K562 (cell line): ENCODE results near the gene NAGPA. TPM values are rescaled to one million over a fixed set of nuclear protein-coding genes. Genes with fewer than 3 reads are reported as not detected.

Source experiments
- ATAC-seq: fragments of 200-7000 bp; cut with Tn5 transposase; 3 replicates; pipeline ENCODE4 v1.9.1; 2020; ENCODE audit warnings: moderate library complexity
- BruUV-seq: library from RNA; stranded (reverse); fragments of 400-500 nt; replicated peaks from 2 replicates; lab custom pipeline; 2021; lab: Mats Ljungman, UMichigan
- CTCF ChIA-PET: fragments of 300-600 bp; formaldehyde crosslinking; extraction: SDS; loops from one replicate; lab custom pipeline; 2021; ENCODE audit warnings: low intra/inter-chr PET ratio; lab: Yijun Ruan, JAX
- POLR2A ChIA-PET: fragments of 300-600, 350-650 bp; sonication (Branson Sonifier 250); formaldehyde crosslinking; extraction: SDS; loops from one replicate; lab custom pipeline; 2021; ENCODE audit warnings: antibody characterized with exemption, inconsistent platforms; lab: Yijun Ruan, JAX
- DNase-seq, 4 experiments: peaks; one replicate each; pipeline versions ENCODE4 v3.0.0 to v3.0.0-alpha.2; 2011 to 2018; ENCODE audit warnings: low spot score in 3 of 4, mixed read lengths in 3 of 4; ENCODE audit errors: extremely low read depth in 1 of 4
- FAIRE-seq: peaks from 2 replicates; lab custom pipeline; 2011; peaks lifted over from hg19 to GRCh38; lab: Jason Lieb, UNC
- H2AFZ ChIP-seq: 2 replicates; pipeline ENCODE4 v1.6.0; 2011; ENCODE audit warnings: low read depth, low read length, control low read depth, inconsistent platforms
- H3K27ac ChIP-seq: fragments of 200-600 bp; 3 replicates; pipeline ENCODE4 v1.8.0; 2011; ENCODE audit warnings: low read depth, mild to moderate bottlenecking, control low read depth, inconsistent platforms, low read length, moderate library complexity, mixed read lengths; ENCODE audit errors: extremely low read depth
- H3K27me3 ChIP-seq, 2 experiments: fragments of 300-600 bp in 1 of 2; 2 replicates in 1 of 2; 3 replicates in 1 of 2; pipeline versions ENCODE4 v1.6.0 to v1.8.0; 2011; ENCODE audit warnings: inconsistent platforms in 2 of 2, low read length in 2 of 2, mild to moderate bottlenecking in 1 of 2, mixed read lengths in 1 of 2, moderate library complexity in 1 of 2; ENCODE audit not compliant: control insufficient read depth in 2 of 2, insufficient read depth in 2 of 2
- H3K36me3 ChIP-seq: fragments of 300-600 bp; 3 replicates; pipeline ENCODE4 v1.8.0; 2011; ENCODE audit warnings: mild to moderate bottlenecking, low read length, inconsistent platforms; ENCODE audit not compliant: control insufficient read depth, insufficient read depth
- H3K4me1 ChIP-seq, 2 experiments: fragments of 200-600 bp in 1 of 2; replicated peaks in 1 of 2; 2 replicates in 1 of 2; 3 replicates in 1 of 2; pipeline versions ENCODE4 v1.5.1 to v1.8.0; 2011; ENCODE audit warnings: inconsistent platforms in 2 of 2, low read length in 2 of 2, mild to moderate bottlenecking in 1 of 2, mixed read lengths in 1 of 2, moderate library complexity in 1 of 2; ENCODE audit not compliant: control insufficient read depth in 2 of 2, insufficient read depth in 2 of 2
- H3K4me2 ChIP-seq: 2 replicates; pipeline ENCODE4 v1.6.1; 2011; ENCODE audit warnings: low read length, control low read depth, inconsistent platforms, mixed read lengths; ENCODE audit not compliant: insufficient read depth
- H3K4me3 ChIP-seq: fragments of 200-600 bp; sonication (generic), shearing (Covaris generic); 2 replicates; pipeline ENCODE4 v1.5.1; 2016; ENCODE audit warnings: control low read depth, inconsistent platforms
- H3K79me2 ChIP-seq: fragments of 200-600 bp; 3 replicates; pipeline ENCODE4 v1.8.0; 2011; ENCODE audit warnings: low read length, inconsistent platforms; ENCODE audit not compliant: control insufficient read depth, insufficient read depth
- H3K9ac ChIP-seq, 2 experiments: 2 replicates each; pipeline versions ENCODE4 v1.6.0 to v1.6.1; 2011; ENCODE audit warnings: low read depth in 2 of 2, low read length in 2 of 2, control low read depth in 1 of 2, inconsistent platforms in 1 of 2, mild to moderate bottlenecking in 1 of 2, mixed read lengths in 1 of 2; ENCODE audit not compliant: insufficient read depth in 1 of 2
- H3K9me1 ChIP-seq: one replicate; pipeline ENCODE4 v1.6.0; 2011; ENCODE audit warnings: inconsistent platforms, mild to moderate bottlenecking, low read length, moderate library complexity; ENCODE audit not compliant: control insufficient read depth, insufficient read depth
- H3K9me3 ChIP-seq: replicated peaks from 2 replicates; pipeline ENCODE4 v1.5.1; 2011; ENCODE audit warnings: low read depth, low read length, inconsistent platforms; ENCODE audit not compliant: control insufficient read depth, insufficient read depth
- H4K20me1 ChIP-seq: replicated peaks from 2 replicates; pipeline ENCODE4 v1.6.1; 2011; ENCODE audit warnings: low read length, inconsistent platforms, mixed read lengths; ENCODE audit not compliant: control insufficient read depth, insufficient read depth
- CBX3 ChIP-seq, 2 experiments: IDR thresholded peaks; 1 replicate in 1 of 2; 2 replicates in 1 of 2; pipeline ENCODE4 v1.6.1; 2012; ENCODE audit warnings: inconsistent platforms in 2 of 2, low read length in 2 of 2, borderline replicate concordance in 1 of 2, control low read depth in 1 of 2
- CREB1 ChIP-seq, 2 experiments: sonication (generic) in 1 of 2; formaldehyde crosslinking in 1 of 2; IDR thresholded peaks; 2 replicates each; pipeline versions ENCODE4 v1.6.1 to v1.8.0; 2012 to 2022; ENCODE audit warnings: inconsistent platforms in 1 of 2, mild to moderate bottlenecking in 1 of 2, missing genetic modification reagents in 1 of 2, moderate library complexity in 1 of 2
- HDAC1 ChIP-seq, 2 experiments: fragments of 450-650 bp; IDR thresholded peaks; 2 replicates each; pipeline ENCODE4 v1.6.1; 2016 to 2017; ENCODE audit warnings: inconsistent platforms in 1 of 2, mild to moderate bottlenecking in 1 of 2, moderate library complexity in 1 of 2
- MAX ChIP-seq: sonication (generic); formaldehyde crosslinking; IDR thresholded peaks from 2 replicates; pipeline ENCODE4 v1.9.0; 2022; ENCODE audit warnings: mild to moderate bottlenecking, missing genetic modification reagents
- MXI1 ChIP-seq: IDR thresholded peaks from 2 replicates; pipeline ENCODE4 v1.6.1; 2011; ENCODE audit warnings: low read depth, mild to moderate bottlenecking, improper control_type of control experiment, low read length
- MYBL2 ChIP-seq, 2 experiments: fragments of 450-650 bp in 1 of 2; sonication (generic) in 1 of 2; formaldehyde crosslinking in 1 of 2; IDR thresholded peaks; 2 replicates each; pipeline versions ENCODE4 v1.6.1 to v1.8.1; 2017 to 2022; ENCODE audit warnings: borderline replicate concordance in 1 of 2, inconsistent platforms in 1 of 2, low read depth in 1 of 2, mild to moderate bottlenecking in 1 of 2, missing genetic modification reagents in 1 of 2, moderate library complexity in 1 of 2
- TGIF2 ChIP-seq: sonication (generic); formaldehyde crosslinking; IDR thresholded peaks from 2 replicates; pipeline ENCODE4 v1.8.1; 2022; ENCODE audit warnings: mild to moderate bottlenecking, missing genetic modification reagents, moderate library complexity
- USF1 ChIP-seq: sonication (generic); formaldehyde crosslinking; IDR thresholded peaks from 2 replicates; pipeline ENCODE4 v1.9.0; 2022; ENCODE audit warnings: mild to moderate bottlenecking, missing genetic modification reagents
- USF2 ChIP-seq: sonication (generic); formaldehyde crosslinking; IDR thresholded peaks from 2 replicates; pipeline ENCODE4 v1.5.0; 2020; ENCODE audit warnings: missing genetic modification reagents
- ZBTB2 ChIP-seq: fragments of 450-650 bp; IDR thresholded peaks from 2 replicates; pipeline ENCODE4 v1.6.1; 2016; ENCODE audit warnings: antibody characterized with exemption
- ZNF12 ChIP-seq: sonication (generic); formaldehyde crosslinking; IDR thresholded peaks from 2 replicates; pipeline ENCODE4 v1.4.0; 2020; ENCODE audit warnings: mild to moderate bottlenecking, missing genetic modification reagents
- ZNF740 ChIP-seq, 3 experiments: fragments of 200-800 bp in 1 of 3; sonication (Bioruptor generic) in 1 of 3; sonication (generic) in 1 of 3; formaldehyde crosslinking in 1 of 3; IDR thresholded peaks; 2 replicates each; pipeline versions ENCODE4 v1.6.1 to v1.8.0; 2016 to 2022; ENCODE audit warnings: mild to moderate bottlenecking in 2 of 3, missing compliant biosample characterization in 2 of 3, missing genetic modification characterization in 2 of 3, missing genetic modification reagents in 1 of 3
- WGBS: fragments of 100-300 bp; shearing (Covaris generic); methylation state at CpG from one replicate; pipeline ENCODE4 v1.1.6; 2016; ENCODE audit warnings: low coverage, mixed read lengths; ENCODE audit not compliant: insufficient coverage; ENCODE audit errors: missing lambda C conversion rate; 5-methylcytosine and 5-hydroxymethylcytosine counted together
- in situ Hi-C: fragments of 300-500 bp; cut with MboI; formaldehyde crosslinking; loops from 4 replicates; pipeline ENCODE4 v1.15.0; 2018; ENCODE audit warnings: inconsistent platforms, mixed read lengths
- intact Hi-C: fragments of 100-400 bp; cut with micrococcal nuclease; formaldehyde crosslinking; loops from 2 replicates; pipeline ENCODE4 v1.14.2; 2022
- polyA plus RNA-seq, 8 experiments: library from polyadenylated mRNA; depleted of rRNA in 4 of 8; stranded (reverse) in 5 of 8; unstranded in 3 of 8; fragments of >200 nt; fragmentation: Nextera tagmentation in 2 of 8; fragmentation: Illumina TruSeq in 1 of 8; extraction: Ambion mirVana in 2 of 8; extraction: Trizol in 1 of 8; gene quantifications; 2 replicates each; pipeline versions ENCODE4 v1.2.1 to v1.2.3, GENCODE V29; 2011 to 2014; ENCODE audit warnings: inconsistent platforms in 1 of 8, missing spikeins in 1 of 8
- total RNA-seq, 7 experiments: library from RNA; depleted of rRNA in 6 of 7; stranded (reverse); fragments of >200 nt in 6 of 7; fragmentation: Illumina TruSeq in 2 of 7; extraction: Trizol in 2 of 7; gene quantifications; 2 replicates each; pipeline versions ENCODE4 v1.2.1 to v1.2.3, GENCODE V29; 2011 to 2021; ENCODE audit warnings: low replicate concordance in 1 of 7

Gene NAGPA
- total and polyA plus RNA-seq, 9 of the 15 experiments (the other 6 are each of a cell fraction or from before 2014, with no cell fraction given), result 0.15 to 12.7 (median 4.6) TPM

GRCh38 chr16:4987580-4988374 is 46.0 kb downstream of the NAGPA start:
- POLR2A ChIA-PET, result interaction anchor here (0.9 kb wide), 1 partner anchor 9 kb away, joined by 4 read pairs; no protein-coding TSS in a partner anchor
- peak in 3 of 4 experiments; percentile 20 to 43 (median 43) for DNase-seq
- TF ChIP-seq CBX3 (IDR thresholded peaks at IDR 0.05; ENCODE audit: borderline replicate concordance in 1 of 2, low read length in 2 of 2), result no peak
- TF ChIP-seq USF2 (CRISPR knock-in tag), result peak; percentile 32; the same call in 1 of the 2 replicates
- TF ChIP-seq TGIF2, result peak; percentile 59; the same call in 1 of the 2 replicates
- no peak for TF ChIP-seq HDAC1 (IDR thresholded peaks at IDR 0.05)
- TF ChIP-seq ZBTB2, result no peak
- no peak for TF ChIP-seq ZNF12
- TF ChIP-seq USF1 (CRISPR knock-in tag), result 0 out of 2 replicates have a peak, but pooled peaks have one; percentile 6
- TF ChIP-seq MYBL2 (IDR thresholded peaks at IDR 0.05; ENCODE audit: low read depth), result no peak
- TF ChIP-seq MYBL2 (CRISPR knock-in tag; IDR thresholded peaks at IDR 0.05; ENCODE audit: borderline replicate concordance), result 0 out of 2 replicates have a peak, but pooled peaks have one; percentile 27
- TF ChIP-seq CREB1 (IDR thresholded peaks at IDR 0.05), result no peak
- TF ChIP-seq CREB1 (CRISPR knock-in tag; IDR thresholded peaks at IDR 0.05), result no peak
- no peak for TF ChIP-seq ZNF740 (CRISPR knock-in tag; IDR thresholded peaks at IDR 0.05)
- TF ChIP-seq ZNF740 (tag; IDR thresholded peaks at IDR 0.05), result 0 out of 4 replicates have a peak, but pooled peaks of 1 of the 2 experiments have one; percentile 27
- TF ChIP-seq MXI1, result no peak
- TF ChIP-seq MAX, result peak; percentile 45

More at GRCh38 chr16:4987580-4988374, 46.0 kb downstream of the NAGPA start:
- H2AFZ ChIP-seq, result 0 out of 2 replicates have a peak overlapping the region, but pooled peaks have one; percentile 50
- H3K4me3 ChIP-seq, result no peak overlapping the region
- H3K4me1 ChIP-seq, result peaks cover 0 to 15% of the 10 kb centered on the region in 2 experiments; a peak in 3 of 5 replicates
- 11% methylated on average over 31 of the region's 60 CpGs for WGBS
- no peaks in the 10 kb centered on the region for H3K36me3 ChIP-seq
- peaks cover 4% of the 10 kb centered on the region; the same call in 1 of the 2 replicates for H4K20me1 ChIP-seq
- no TSS peak for BruUV-seq
- no peaks in the 10 kb centered on the region for H3K79me2 ChIP-seq
- in situ Hi-C loops, result no loop called here
- H3K9ac ChIP-seq, result peak overlapping the region in 1 of 2 experiments; percentile 52; a peak in 2 of 4 replicates
- H3K27me3 ChIP-seq, result peaks cover 23 to 33% of the 10 kb centered on the region in 2 experiments; a peak in 4 of 5 replicates
- H3K27ac ChIP-seq, result no peak overlapping the region
- peak; percentile 48 for ATAC-seq
- H3K9me3 ChIP-seq, result no peaks in the 10 kb centered on the region
- H3K4me2 ChIP-seq, result no peak overlapping the region
- CTCF ChIA-PET, result no interaction called here
- FAIRE-seq, result peak; percentile 46
- intact Hi-C loops, result no loop called here
- H3K9me1 ChIP-seq, result no peaks in the 10 kb centered on the region
